Stimulated activated CD8-positive, alpha-beta memory T cell treated with anti-CD3 and anti-CD28 coated beads, Interleukin-15, amount 100 ng/mL, for 48 hours (primary cell): ENCODE results near the gene MTHFD1L.
"Not testable (repeated sequence)": the region's sequence is repeated elsewhere in the genome, so short reads cannot be mapped to it uniquely, and the experiment has no call there.

Experiments
- DNase-seq, 2 donors: peaks; one replicate each; pipeline ENCODE4 v3.0.0-alpha.2; 2020; ENCODE audit warnings: low read depth in 2 of 2

Gene MTHFD1L

DNA sequence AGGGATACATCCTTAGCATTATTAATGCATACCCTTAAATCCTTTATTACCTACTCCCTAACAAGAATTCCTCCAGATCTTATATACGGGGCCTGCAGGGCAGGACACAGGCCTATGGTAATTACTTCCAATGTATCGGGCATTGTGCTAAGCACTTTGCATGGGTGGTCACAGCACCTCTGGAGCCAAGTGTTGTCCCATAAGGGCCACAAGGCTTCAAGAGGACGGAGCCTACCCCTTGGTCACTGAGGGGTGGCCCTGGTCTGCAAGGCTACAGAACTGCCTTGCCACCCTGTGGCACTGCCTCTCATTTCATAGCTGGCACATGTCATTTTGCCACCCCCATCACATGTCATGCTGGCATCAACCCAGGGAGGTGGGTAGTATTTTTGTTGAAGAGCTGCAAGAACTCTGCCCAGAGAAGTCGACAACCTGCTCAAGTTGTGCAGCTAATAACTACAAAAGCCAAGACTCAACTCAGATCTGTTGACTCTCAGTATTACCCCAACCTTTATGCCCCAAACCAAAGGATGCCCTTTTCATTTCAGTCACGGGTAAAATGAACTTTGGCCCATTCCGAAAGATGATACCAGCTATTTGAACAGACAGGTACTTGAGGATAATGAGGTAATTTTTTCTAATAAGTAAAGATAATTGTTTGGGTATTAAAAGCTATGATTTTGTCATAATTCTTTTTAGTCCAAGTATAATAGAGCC, 230.2 kb downstream of the MTHFD1L start:
- DNase-seq, result no peak

- DNase-seq, result no peak
Measured at GRCh38 chr6:151096255-151096612, 230.7 kb downstream of the MTHFD1L start.

- no peak for DNase-seq
Measured at GRCh38 chr6:151096691-151097606, 231.4 kb downstream of the MTHFD1L start.

GRCh38 chr6:151098166-151098565, 232.7 kb downstream of the MTHFD1L start:
- peak; percentile 2 to 3 for DNase-seq

GRCh38 chr6:151100326-151100725, 234.8 kb downstream of the MTHFD1L start:
- no peak for DNase-seq

- DNase-seq, result no peak
Measured at GRCh38 chr6:151101161-151101815, 235.8 kb downstream of the MTHFD1L start.

GRCh38 chr6:151101816-151102694, 236.6 kb downstream of the MTHFD1L start:
- no peak for DNase-seq

DNA sequence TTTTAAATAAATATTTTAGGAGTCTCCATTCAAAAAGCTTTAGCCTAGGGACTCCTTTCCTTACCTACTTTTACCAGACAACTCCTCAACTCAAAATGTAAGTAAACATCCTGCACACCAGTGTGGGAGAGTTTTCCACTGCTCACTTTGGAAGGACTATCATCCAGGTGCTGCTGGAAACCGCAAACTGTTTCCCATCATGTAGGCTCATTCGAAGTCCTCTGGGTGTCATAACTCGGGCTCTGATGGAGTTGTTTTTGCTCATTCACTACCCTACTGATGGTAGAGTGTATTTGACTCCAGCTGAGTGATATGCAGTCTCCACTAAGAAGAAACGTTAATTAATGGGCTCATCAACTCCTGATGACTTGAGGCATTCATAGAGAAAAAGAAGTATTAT, 237.8 kb downstream of the MTHFD1L start:
- DNase-seq, result no peak

GRCh38 chr6:151107897-151108427, 242.5 kb downstream of the MTHFD1L start:
- no peak for DNase-seq

DNA sequence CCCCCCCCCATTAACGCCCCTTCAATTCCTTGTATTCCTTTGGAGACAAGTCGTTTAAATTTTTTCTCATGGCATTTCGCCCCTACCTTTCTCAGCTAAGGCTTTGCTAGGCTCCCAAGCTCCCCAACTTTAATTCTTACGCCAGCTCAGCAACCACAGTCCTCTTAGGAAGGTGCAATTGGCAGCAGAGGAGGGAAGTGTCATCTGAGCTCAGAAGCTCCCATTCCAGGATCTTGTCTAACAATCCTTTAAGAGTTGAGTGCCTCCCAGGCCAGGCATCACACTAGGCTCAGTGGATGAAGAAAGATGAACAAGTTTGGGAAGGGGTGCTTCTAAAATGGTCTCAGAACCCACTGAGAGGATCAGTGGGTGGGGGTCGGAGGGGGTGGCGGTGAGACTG, 243.0 kb downstream of the MTHFD1L start:
- DNase-seq, result no peak

DNA sequence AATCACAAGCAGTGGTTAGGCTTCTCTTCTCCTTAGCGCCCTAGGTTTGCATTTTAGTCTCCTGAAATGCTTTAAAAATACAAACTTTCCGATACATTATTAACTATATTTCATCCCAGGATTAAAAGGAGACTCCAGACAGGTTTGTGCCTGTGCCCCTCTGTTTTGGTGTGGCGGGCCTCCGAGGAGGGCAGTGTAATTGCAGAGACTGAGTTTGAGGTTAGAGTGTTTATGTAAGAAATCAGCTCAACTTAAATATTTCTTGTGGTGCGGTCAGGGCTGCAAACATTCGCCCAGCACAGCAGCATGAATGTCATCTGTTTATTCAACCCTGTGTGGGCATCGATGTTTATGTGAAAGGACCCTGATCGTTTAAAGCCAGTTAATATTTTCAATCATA, 243.9 kb downstream of the MTHFD1L start:
- DNase-seq, result no peak

- DNase-seq, result no peak
Measured at GRCh38 chr6:151109869-151110575, 244.5 kb downstream of the MTHFD1L start.

DNA sequence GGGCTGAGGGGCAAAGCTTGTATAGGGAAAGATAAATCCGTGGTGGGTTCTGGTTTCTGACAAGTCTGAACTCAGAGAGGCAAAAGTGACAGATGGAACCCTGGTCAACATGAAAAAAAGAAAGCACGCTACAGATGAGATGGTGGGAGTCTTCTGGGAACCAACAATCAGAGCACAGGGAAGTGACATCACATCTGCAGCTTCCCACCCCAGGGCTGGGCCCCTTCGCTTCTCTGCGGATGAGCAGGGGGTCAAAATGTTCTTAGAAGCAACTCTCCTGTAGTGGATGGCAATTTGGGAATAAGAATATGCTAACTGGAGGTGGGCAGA, 245.0 kb downstream of the MTHFD1L start:
- DNase-seq, result no peak

- no peak for DNase-seq
Measured at GRCh38 chr6:151111670-151112069, 246.2 kb downstream of the MTHFD1L start.

DNA sequence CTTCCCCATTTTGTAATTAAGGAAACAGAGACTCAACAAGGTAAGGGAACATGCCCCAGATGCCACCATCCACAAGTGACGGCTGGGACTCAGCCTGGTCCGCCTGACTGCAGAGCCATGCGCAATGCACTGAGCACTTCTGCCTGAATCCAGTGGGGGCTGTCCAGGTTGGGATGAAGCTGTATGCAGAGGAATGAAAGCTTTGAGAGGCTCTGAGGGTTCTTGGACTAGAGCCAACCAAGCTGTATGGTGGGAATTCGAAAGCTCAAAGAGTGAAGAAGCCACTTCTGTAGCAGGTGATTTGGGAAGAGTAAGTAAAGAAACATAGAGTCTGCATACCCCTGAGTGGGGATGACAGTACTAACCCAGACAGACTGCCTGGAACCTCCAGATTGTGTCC, 246.6 kb downstream of the MTHFD1L start:
- no peak for DNase-seq

DNA sequence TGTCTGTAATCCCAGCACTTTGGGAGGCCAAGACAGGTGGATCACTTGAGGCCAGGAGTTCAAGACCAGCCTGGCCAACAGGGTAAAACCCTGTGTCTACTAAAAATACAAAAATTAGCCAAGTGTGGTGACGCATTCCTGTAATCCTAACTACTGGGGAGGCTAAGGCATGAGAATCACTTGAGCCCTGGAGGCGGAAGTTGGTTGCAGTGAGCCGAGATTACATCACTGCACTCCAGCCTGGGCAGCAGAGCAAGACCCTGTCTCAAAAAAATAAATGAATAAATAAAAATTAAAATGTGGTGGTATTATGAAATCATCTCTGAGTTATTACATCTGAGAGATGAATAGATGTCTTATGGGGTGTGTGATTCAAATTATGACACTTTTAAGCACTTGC, 247.4 kb downstream of the MTHFD1L start:
- DNase-seq, result not testable (repeated sequence)

- DNase-seq, result no peak
Measured at GRCh38 chr6:151113641-151114040, 248.1 kb downstream of the MTHFD1L start.

DNA sequence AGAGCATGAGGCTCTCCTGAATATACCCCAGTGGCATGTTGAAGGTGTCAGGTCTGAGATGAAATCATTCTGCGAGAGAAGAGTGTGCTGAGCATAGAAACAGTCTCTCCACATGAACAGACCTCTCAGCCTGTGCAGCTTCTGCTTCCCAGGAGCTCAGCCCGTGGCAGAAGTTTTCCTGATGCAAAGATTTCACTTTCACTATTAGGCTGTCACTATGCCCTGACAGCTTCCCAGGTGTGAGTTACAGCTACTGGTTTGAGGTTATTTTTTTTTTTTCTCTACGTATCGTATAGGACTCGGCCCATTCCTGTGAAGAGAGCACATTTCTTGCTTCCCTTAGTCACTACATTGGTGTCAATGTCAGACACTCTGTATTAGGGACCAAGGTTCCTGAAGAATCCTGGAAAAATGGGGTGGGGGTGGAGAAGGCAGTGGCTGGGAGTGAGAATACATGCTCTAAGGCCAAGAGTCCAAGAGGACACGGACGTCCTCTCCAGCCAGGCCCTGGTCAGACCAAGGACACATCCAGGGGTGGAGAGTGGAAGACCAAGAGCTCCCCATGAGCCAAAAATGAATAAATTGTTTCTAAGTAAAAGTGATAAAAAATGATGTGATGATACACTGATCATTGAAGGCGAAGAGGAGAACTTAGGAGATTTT, 253.1 kb downstream of the MTHFD1L start:
- DNase-seq, result no peak

GRCh38 chr6:151119823-151120524, 254.5 kb downstream of the MTHFD1L start:
- no peak for DNase-seq

DNA sequence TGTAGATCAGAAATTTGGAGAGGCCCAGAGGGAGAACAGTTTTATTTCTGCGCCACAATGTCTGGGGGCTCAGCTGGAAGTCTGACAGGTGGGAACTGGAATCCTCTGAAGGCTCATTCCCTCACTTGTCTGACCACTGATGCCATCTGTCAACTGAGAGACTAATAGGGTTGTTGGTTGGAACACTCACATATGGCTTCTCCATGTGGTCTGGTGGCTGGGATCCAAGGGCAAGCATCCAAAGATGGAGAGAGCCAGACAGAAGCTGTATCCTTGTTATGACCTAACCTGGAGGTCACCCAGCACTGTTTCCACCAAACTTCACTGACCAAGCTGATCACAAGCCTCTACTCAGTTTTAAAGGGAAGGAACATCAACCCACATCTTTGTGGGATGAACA, 256.4 kb downstream of the MTHFD1L start:
- no peak for DNase-seq
